MCF 10A (cell line): Measurements from ENCODE around the gene GMPR2. TPM values are rescaled to one million over a fixed set of nuclear protein-coding genes. Genes with fewer than 3 reads are reported as not detected.

Source experiments
- BruUV-seq: library from RNA; stranded (reverse); fragments of 400-500 nt; replicated peaks from 2 replicates; lab custom pipeline; 2021; lab: Mats Ljungman, UMichigan
- CTCF ChIA-PET: fragments of 300-600 bp; sonication (Branson Sonifier 250); formaldehyde crosslinking; extraction: SDS; loops from one replicate; lab custom pipeline; 2021; ENCODE audit warnings: antibody characterized with exemption, inconsistent platforms; lab: Yijun Ruan, JAX
- POLR2A ChIA-PET: fragments of 300-600, 350-650 bp; sonication (Branson Sonifier 250); formaldehyde crosslinking; extraction: SDS; loops from one replicate; lab custom pipeline; 2020; ENCODE audit warnings: antibody characterized with exemption, inconsistent platforms; lab: Yijun Ruan, JAX
- DNase-seq: peaks from one replicate; pipeline ENCODE4 v3.0.0-alpha.2; 2018; ENCODE audit not compliant: unreplicated experiment
- H3K27ac Mint-ChIP-seq: one replicate; pipeline ENCODE4 v1.8.0; 2022; ENCODE audit warnings: mild to moderate bottlenecking, low read depth, mixed read lengths; ENCODE audit not compliant: unreplicated experiment
- H3K27me3 Mint-ChIP-seq: one replicate; pipeline ENCODE4 v1.8.0; 2022; ENCODE audit warnings: mixed read lengths; ENCODE audit not compliant: insufficient read depth, unreplicated experiment
- H3K36me3 Mint-ChIP-seq: one replicate; pipeline ENCODE4 v1.8.0; 2022; ENCODE audit warnings: mild to moderate bottlenecking, moderate library complexity, mixed read lengths; ENCODE audit not compliant: insufficient read depth, unreplicated experiment
- H3K4me1 Mint-ChIP-seq: one replicate; pipeline ENCODE4 v1.8.0; 2022; ENCODE audit warnings: mixed read lengths; ENCODE audit not compliant: insufficient read depth, unreplicated experiment
- H3K4me3 Mint-ChIP-seq: one replicate; pipeline ENCODE4 v1.8.0; 2022; ENCODE audit warnings: mild to moderate bottlenecking, moderate library complexity, mixed read lengths; ENCODE audit not compliant: unreplicated experiment
- H3K9me3 Mint-ChIP-seq: one replicate; pipeline ENCODE4 v1.8.0; 2022; ENCODE audit warnings: mixed read lengths; ENCODE audit not compliant: unreplicated experiment
- CTCF ChIP-seq: fragments of 200-600 bp; IDR thresholded peaks from one replicate; pipeline ENCODE4 v1.8.0; 2022; ENCODE audit warnings: antibody characterized with exemption, mild to moderate bottlenecking; ENCODE audit not compliant: unreplicated experiment
- intact Hi-C: fragments of 100-400 bp; cut with micrococcal nuclease; formaldehyde crosslinking; loops from 2 replicates; pipeline ENCODE4 v1.14.1; 2022
- total RNA-seq: library from RNA; stranded (reverse); gene quantifications from 2 replicates; pipeline ENCODE4 v1.2.3, GENCODE V29; 2022

The GMPR2 gene
- total RNA-seq, 1 experiment from 2014 or later = 77.3 TPM

GRCh38 chr14:24212924-24213865 lies 19.5 kb upstream of the GMPR2 start, which contains the start of gene CHMP4A:
Gene CHMP4A, minus strand, starts transcription at chr14:24213488. Its CDS starts 49 bp downstream, at chr14:24213439.
- H3K27me3 Mint-ChIP-seq = no peaks in the 10 kb centered on the region
- ChIA-PET POLR2A (interaction anchor here (0.6 to 5.9 kb wide), 31 partner anchors 10 to 217 kb away, joined by 3 to 69 read pairs (median 6); partner anchors contain the start of genes DCAF11, DHRS1, GMPR2 and IPO4), CTCF (interaction anchor here (0.6 to 4.2 kb wide), 10 partner anchors 13 to 224 kb away, joined by 3 to 32 read pairs (median 4); partner anchors contain the start of genes CIDEB, TINF2 and TM9SF1)
- peaks cover 75% of the 10 kb centered on the region for H3K36me3 Mint-ChIP-seq
- peak; percentile 98 for DNase-seq
- intact Hi-C loops = loop anchor here (2.0 kb wide), 1 partner anchor 24 kb away; the partner anchor contains the start of gene IPO4
- H3K4me1 Mint-ChIP-seq = peaks cover 20% of the 10 kb centered on the region
- BruUV-seq = no TSS peak
- peak within 1 kb of the TSS; percentile 96 for H3K4me3 Mint-ChIP-seq
- H3K9me3 Mint-ChIP-seq = no peaks in the 10 kb centered on the region
- no peak for TF ChIP-seq CTCF
- peak within 1 kb of the TSS; percentile 99 for H3K27ac Mint-ChIP-seq

GRCh38 chr14:24213866-24214662 lies 18.7 kb upstream of the GMPR2 start:
- Mint-ChIP-seq H3K4me3 (peak overlapping the region; percentile 96), H3K4me1 (peaks cover 20% of the 10 kb centered on the region), H3K9me3 (no peaks in the 10 kb centered on the region), H3K27ac (peak overlapping the region; percentile 99), H3K36me3 (peaks cover 69% of the 10 kb centered on the region), H3K27me3 (no peaks in the 10 kb centered on the region)
- ChIA-PET POLR2A (interaction anchor here (0.7 to 5.9 kb wide), 29 partner anchors 10 to 217 kb away, joined by 3 to 69 read pairs (median 6); partner anchors contain the start of genes DCAF11, DHRS1, GMPR2 and IPO4), CTCF (interaction anchor here (0.5 to 4.2 kb wide), 15 partner anchors 14 to 223 kb away, joined by 3 to 32 read pairs (median 4); partner anchors contain the start of genes CIDEB, GMPR2, IRF9 and NEDD8)
- TF ChIP-seq CTCF = no peak
- DNase-seq = no peak
- TSS peak; percentile 79 for BruUV-seq
- intact Hi-C loops = loop anchor here (2.0 kb wide), 1 partner anchor 25 kb away; the partner anchor contains the start of gene IPO4

- CTCF ChIA-PET = interaction anchor here (0.6 to 4.2 kb wide), 10 partner anchors 9 to 118 kb away, joined by 3 to 32 read pairs (median 5); partner anchors contain the start of genes CIDEB and TINF2
- H3K27ac Mint-ChIP-seq = peak within 1 kb of the TSS; percentile 73
- TF ChIP-seq CTCF = peak; percentile 25
These were observed 17.0 kb upstream of the GMPR2 start, which contains the start of gene MDP1 for GRCh38 chr14:24215495-24216344. Gene MDP1, minus strand, starts transcription at chr14:24216066. Its CDS starts 111 bp downstream, at chr14:24215955.

More at GRCh38 chr14:24215495-24216344, 17.0 kb upstream of the GMPR2 start, which contains the start of gene MDP1:
- no peaks in the 10 kb centered on the region for H3K27me3 Mint-ChIP-seq
- peak; percentile 87 for DNase-seq
- no peaks in the 10 kb centered on the region for H3K9me3 Mint-ChIP-seq
- H3K4me1 Mint-ChIP-seq = peaks cover 20% of the 10 kb centered on the region
- peaks cover 53% of the 10 kb centered on the region for H3K36me3 Mint-ChIP-seq
- intact Hi-C loops = loop anchor here (1.0 kb wide), 3 partner anchors 17 to 82 kb away; partner anchors contain the start of genes GMPR2 and NEDD8
- peak within 1 kb of the TSS; percentile 80 for H3K4me3 Mint-ChIP-seq
- POLR2A ChIA-PET = interaction anchor here (0.7 to 5.1 kb wide), 21 partner anchors 9 to 135 kb away, joined by 3 to 69 read pairs (median 5); partner anchors contain the start of genes DCAF11, DHRS1, EMC9 and GMPR2
- BruUV-seq = no TSS peak
